ENCODE data around the gene GPR15.

DNA sequence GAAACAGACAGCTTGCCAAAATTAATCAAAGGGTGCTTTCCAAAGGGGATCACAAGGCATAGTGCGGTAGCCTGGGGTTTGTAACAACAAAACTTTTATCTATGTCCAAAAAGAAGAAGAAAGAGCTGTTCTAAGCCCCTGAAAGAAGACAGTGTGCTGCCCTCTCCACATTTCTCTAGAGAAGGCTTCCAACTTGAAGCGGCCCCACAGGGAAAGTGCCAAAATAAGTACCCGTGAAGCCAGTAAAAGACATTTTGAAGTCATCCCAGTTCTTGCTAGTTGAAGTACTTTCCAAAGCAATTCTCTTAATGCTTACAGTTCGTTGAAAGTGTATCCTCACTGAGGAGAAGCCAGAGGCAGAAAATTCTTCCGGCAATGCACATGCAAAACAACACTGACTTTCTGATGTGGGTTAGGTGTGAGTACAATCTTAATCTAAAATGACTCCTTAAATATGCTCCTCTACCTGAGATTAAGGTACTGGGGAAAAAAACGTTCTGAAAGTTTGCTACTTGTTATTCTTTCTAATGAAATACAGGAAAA, 21.3 kb downstream of the GPR15 start:
- TF ChIP-seq ZNF565 (CRISPR knock-in tag; conservative IDR thresholded peaks at IDR 0.05; ENCODE audit: low read depth) (no peak), TCF4 (CRISPR knock-in tag; IDR thresholded peaks at IDR 0.05; ENCODE audit: borderline replicate concordance) (no peak), ARNTL (CRISPR knock-in tag; IDR thresholded peaks at IDR 0.05; ENCODE audit: borderline replicate concordance, low read depth) (no peak), BACH2 (CRISPR knock-in tag; IDR thresholded peaks at IDR 0.05; ENCODE audit: borderline replicate concordance) (no peak), ZNF70 (CRISPR knock-in tag; IDR thresholded peaks at IDR 0.05) (no peak), ZFP3 (CRISPR knock-in tag; IDR thresholded peaks at IDR 0.05) (no peak), RARB (CRISPR knock-in tag; IDR thresholded peaks at IDR 0.05) (no peak), ESRRG (CRISPR knock-in tag; IDR thresholded peaks at IDR 0.05) (no peak), ZC3H10 (CRISPR knock-in tag; IDR thresholded peaks at IDR 0.05) (no peak), GLIS3 (CRISPR knock-in tag; IDR thresholded peaks at IDR 0.05) (no peak), ZFP30 (CRISPR knock-in tag; IDR thresholded peaks at IDR 0.05) (no peak)
- TF ChIP-seq, protein P1, sequence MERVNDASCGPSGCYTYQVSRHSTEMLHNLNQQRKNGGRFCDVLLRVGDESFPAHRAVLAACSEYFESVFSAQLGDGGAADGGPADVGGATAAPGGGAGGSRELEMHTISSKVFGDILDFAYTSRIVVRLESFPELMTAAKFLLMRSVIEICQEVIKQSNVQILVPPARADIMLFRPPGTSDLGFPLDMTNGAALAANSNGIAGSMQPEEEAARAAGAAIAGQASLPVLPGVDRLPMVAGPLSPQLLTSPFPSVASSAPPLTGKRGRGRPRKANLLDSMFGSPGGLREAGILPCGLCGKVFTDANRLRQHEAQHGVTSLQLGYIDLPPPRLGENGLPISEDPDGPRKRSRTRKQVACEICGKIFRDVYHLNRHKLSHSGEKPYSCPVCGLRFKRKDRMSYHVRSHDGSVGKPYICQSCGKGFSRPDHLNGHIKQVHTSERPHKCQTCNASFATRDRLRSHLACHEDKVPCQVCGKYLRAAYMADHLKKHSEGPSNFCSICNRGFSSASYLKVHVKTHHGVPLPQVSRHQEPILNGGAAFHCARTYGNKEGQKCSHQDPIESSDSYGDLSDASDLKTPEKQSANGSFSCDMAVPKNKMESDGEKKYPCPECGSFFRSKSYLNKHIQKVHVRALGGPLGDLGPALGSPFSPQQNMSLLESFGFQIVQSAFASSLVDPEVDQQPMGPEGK (CRISPR knock-in tag; IDR thresholded peaks at IDR 0.05; ENCODE audit: borderline replicate concordance) = no peak
- TF ChIP-seq, protein P2, sequence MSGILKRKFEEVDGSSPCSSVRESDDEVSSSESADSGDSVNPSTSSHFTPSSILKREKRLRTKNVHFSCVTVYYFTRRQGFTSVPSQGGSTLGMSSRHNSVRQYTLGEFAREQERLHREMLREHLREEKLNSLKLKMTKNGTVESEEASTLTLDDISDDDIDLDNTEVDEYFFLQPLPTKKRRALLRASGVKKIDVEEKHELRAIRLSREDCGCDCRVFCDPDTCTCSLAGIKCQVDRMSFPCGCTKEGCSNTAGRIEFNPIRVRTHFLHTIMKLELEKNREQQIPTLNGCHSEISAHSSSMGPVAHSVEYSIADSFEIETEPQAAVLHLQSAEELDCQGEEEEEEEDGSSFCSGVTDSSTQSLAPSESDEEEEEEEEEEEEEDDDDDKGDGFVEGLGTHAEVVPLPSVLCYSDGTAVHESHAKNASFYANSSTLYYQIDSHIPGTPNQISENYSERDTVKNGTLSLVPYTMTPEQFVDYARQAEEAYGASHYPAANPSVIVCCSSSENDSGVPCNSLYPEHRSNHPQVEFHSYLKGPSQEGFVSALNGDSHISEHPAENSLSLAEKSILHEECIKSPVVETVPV (CRISPR knock-in tag; IDR thresholded peaks at IDR 0.05) = no peak
- TF ChIP-seq, protein P3, sequence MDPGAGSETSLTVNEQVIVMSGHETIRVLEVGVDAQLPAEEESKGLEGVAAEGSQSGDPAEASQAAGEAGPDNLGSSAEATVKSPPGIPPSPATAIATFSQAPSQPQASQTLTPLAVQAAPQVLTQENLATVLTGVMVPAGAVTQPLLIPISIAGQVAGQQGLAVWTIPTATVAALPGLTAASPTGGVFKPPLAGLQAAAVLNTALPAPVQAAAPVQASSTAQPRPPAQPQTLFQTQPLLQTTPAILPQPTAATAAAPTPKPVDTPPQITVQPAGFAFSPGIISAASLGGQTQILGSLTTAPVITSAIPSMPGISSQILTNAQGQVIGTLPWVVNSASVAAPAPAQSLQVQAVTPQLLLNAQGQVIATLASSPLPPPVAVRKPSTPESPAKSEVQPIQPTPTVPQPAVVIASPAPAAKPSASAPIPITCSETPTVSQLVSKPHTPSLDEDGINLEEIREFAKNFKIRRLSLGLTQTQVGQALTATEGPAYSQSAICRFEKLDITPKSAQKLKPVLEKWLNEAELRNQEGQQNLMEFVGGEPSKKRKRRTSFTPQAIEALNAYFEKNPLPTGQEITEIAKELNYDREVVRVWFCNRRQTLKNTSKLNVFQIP (CRISPR knock-in tag; IDR thresholded peaks at IDR 0.05; ENCODE audit: borderline replicate concordance, low read depth) = no peak
